HEK293T (cell line): ENCODE measurements around the gene FBLN2.

Experiments used
- ARNT ChIP-seq: fragments of 450-650 bp; IDR thresholded peaks from 2 replicates; pipeline ENCODE4 v1.6.1; 2017; ENCODE audit warnings: mild to moderate bottlenecking
- BHLHE40 ChIP-seq: fragments of 450-650 bp; IDR thresholded peaks from 2 replicates; pipeline ENCODE4 v1.6.1; 2016; ENCODE audit warnings: mild to moderate bottlenecking, moderate library complexity, borderline replicate concordance
- FOXM1 ChIP-seq: fragments of 450-650 bp; IDR thresholded peaks from 2 replicates; pipeline ENCODE4 v1.6.1; 2017; ENCODE audit warnings: mild to moderate bottlenecking, borderline replicate concordance
- SP1 ChIP-seq: fragments of 450-650 bp; IDR thresholded peaks from 2 replicates; pipeline ENCODE4 v1.6.1; 2017
- SUZ12 ChIP-seq: fragments of 450-650 bp; IDR thresholded peaks from 2 replicates; pipeline ENCODE4 v1.6.1; 2016; ENCODE audit warnings: mild to moderate bottlenecking

- TF ChIP-seq SUZ12 (no peak), FOXM1 (no peak), BHLHE40 (no peak), SP1 (no peak), ARNT (no peak)
These were observed 124.3 kb downstream of the FBLN2 start for GRCh38 chr3:13673207-13673606.
